HepG2 (cell line): ENCODE results near the gene CTXN1. TPM values are rescaled to one million over a fixed set of nuclear protein-coding genes. Genes with fewer than 3 reads are reported as not detected.

Experiments
- CEBPZ ChIP-seq: IDR thresholded peaks from 2 replicates; pipeline ENCODE4 v1.6.1; 2012; ENCODE audit warnings: low read length, improper control_type of control experiment
- ERF ChIP-seq: IDR thresholded peaks from 2 replicates; pipeline ENCODE4 v1.6.1; 2018; ENCODE audit warnings: missing biosample characterization, missing genetic modification reagents
- KDM2A ChIP-seq: sonication (generic); formaldehyde crosslinking; IDR thresholded peaks from 2 replicates; pipeline ENCODE4 v1.4.0; 2020; ENCODE audit warnings: low read depth, missing genetic modification reagents, borderline replicate concordance
- KDM5B ChIP-seq: sonication (generic); formaldehyde crosslinking; IDR thresholded peaks from 2 replicates; pipeline ENCODE4 v1.4.0; 2020; ENCODE audit warnings: missing genetic modification reagents, mild to moderate bottlenecking, borderline replicate concordance
- MIER3 ChIP-seq: IDR thresholded peaks from 2 replicates; pipeline ENCODE4 v1.6.1; 2016; ENCODE audit warnings: missing compliant biosample characterization, borderline replicate concordance
- MNT ChIP-seq: fragments of 450-650 bp; IDR thresholded peaks from 2 replicates; pipeline ENCODE4 v1.6.1; 2016
- MXD4 ChIP-seq: IDR thresholded peaks from 2 replicates; pipeline ENCODE4 v1.6.1; 2016; ENCODE audit warnings: mild to moderate bottlenecking, missing biosample characterization, missing genetic modification reagents
- PHF5A ChIP-seq: IDR thresholded peaks from one replicate; pipeline ENCODE4 v1.6.1; 2018; ENCODE audit warnings: low read depth, missing genetic modification reagents; ENCODE audit not compliant: unreplicated experiment
- RARA ChIP-seq: IDR thresholded peaks from 2 replicates; pipeline ENCODE4 v1.6.1; 2016; ENCODE audit warnings: missing genetic modification reagents, missing compliant biosample characterization
- ZFP62 ChIP-seq: sonication (generic); formaldehyde crosslinking; IDR thresholded peaks from 2 replicates; pipeline ENCODE4 v1.4.0; 2020; ENCODE audit warnings: missing genetic modification reagents
- ZFYVE20 ChIP-seq: sonication (generic); formaldehyde crosslinking; IDR thresholded peaks from 2 replicates; pipeline ENCODE4 v1.8.0; 2023; ENCODE audit warnings: low read depth, mild to moderate bottlenecking, moderate library complexity, missing genetic modification reagents, borderline replicate concordance
- ZNF317 ChIP-seq: sonication (generic); formaldehyde crosslinking; IDR thresholded peaks from 2 replicates; pipeline ENCODE4 v1.5.0; 2020; ENCODE audit warnings: mild to moderate bottlenecking, missing genetic modification reagents
- ZNF382 ChIP-seq: sonication (generic); formaldehyde crosslinking; IDR thresholded peaks from 2 replicates; pipeline ENCODE4 v1.5.0; 2020; ENCODE audit warnings: missing genetic modification reagents, mild to moderate bottlenecking, borderline replicate concordance
- ZNF629 ChIP-seq: sonication (generic); formaldehyde crosslinking; conservative IDR thresholded peaks from 2 replicates; pipeline ENCODE4 v1.5.0; 2020; ENCODE audit warnings: missing genetic modification reagents
- ZSCAN30 ChIP-seq: sonication (generic); formaldehyde crosslinking; IDR thresholded peaks from 2 replicates; pipeline ENCODE4 v1.5.0; 2020; ENCODE audit warnings: mild to moderate bottlenecking, missing genetic modification reagents
- polyA plus RNA-seq, 8 experiments: library from polyadenylated mRNA; depleted of rRNA in 3 of 8; stranded (reverse) in 7 of 8; unstranded in 1 of 8; fragments of >200 nt; fragmentation: Illumina TruSeq in 4 of 8; extraction: Trizol in 4 of 8; gene quantifications; 2 replicates each; pipeline versions ENCODE4 v1.2.1 to v1.2.3, GENCODE V29; 2011 to 2016; ENCODE audit warnings: low read depth in 4 of 8, missing spikeins in 1 of 8, mixed read lengths in 1 of 8; ENCODE audit not compliant: insufficient read depth in 1 of 8
- total RNA-seq, 5 experiments: library from RNA; depleted of rRNA; stranded (reverse); fragments of >200 nt; fragmentation: Illumina TruSeq; extraction: Trizol; gene quantifications; 2 replicates each; pipeline ENCODE4 v1.2.3, GENCODE V29; 2016; ENCODE audit warnings: low read depth in 1 of 5
- TF ChIP-seq, protein P1 (sequence below): sonication (generic); formaldehyde crosslinking; IDR thresholded peaks from 2 replicates; pipeline ENCODE4 v1.8.0; 2022; ENCODE audit warnings: mild to moderate bottlenecking, missing genetic modification reagents, moderate library complexity
- TF ChIP-seq, protein P2 (sequence below): sonication (generic); formaldehyde crosslinking; conservative IDR thresholded peaks from 2 replicates; pipeline ENCODE4 v1.4.0; 2020; ENCODE audit warnings: missing genetic modification reagents
- TF ChIP-seq, protein P3 (sequence below): IDR thresholded peaks from 2 replicates; pipeline ENCODE4 v1.6.1; 2016

Gene CTXN1
- total and polyA plus RNA-seq, 2 of the 13 experiments (the other 11 are each of a cell fraction or from before 2014, with no cell fraction given): 0.11 TPM; not detected in 1

DNA sequence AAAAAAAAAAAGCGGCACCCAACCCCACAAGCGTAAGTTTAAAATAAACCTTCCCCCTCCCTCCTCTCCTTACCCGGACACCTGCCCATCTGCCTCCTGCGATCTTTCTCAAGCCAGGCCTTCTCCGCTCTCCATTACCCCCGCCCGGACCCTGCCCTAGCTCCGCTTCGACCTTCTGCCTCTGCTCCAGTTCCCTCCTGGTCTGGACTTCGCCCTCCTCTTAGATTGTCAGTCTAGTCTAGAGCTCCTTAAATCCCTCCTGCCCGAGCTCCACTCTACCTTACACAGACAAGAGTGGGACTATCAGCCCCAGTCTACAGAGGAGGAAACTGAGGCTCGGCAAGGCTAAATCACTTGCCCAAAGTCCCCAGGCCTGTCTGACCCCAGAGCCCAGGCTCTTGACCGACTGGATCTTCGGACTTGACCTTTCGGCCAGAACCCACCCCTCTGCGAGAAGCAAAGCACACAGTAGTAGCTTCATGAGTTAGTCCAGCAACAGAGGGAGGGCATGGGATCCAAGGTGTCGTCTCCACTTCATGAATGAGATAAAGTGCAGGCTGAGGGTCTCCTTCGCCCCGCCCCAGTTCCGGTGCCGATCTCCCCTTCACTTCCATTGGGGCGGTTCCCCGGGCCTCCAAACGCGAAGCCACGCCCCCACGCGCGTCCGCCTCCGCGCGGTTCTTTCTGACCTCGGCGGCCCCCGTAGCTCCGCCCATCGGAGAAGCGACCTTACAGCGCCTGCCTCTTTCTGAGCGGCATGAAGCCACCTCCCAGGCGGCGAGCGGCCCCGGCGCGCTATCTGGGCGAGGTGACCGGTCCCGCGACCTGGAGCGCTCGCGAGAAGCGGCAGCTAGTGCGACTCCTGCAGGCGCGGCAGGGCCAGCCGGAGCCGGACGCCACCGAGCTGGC lies 6.1 kb downstream of the CTXN1 start, which contains the start of gene SNAPC2 (continued):
- TF ChIP-seq, protein P1, sequence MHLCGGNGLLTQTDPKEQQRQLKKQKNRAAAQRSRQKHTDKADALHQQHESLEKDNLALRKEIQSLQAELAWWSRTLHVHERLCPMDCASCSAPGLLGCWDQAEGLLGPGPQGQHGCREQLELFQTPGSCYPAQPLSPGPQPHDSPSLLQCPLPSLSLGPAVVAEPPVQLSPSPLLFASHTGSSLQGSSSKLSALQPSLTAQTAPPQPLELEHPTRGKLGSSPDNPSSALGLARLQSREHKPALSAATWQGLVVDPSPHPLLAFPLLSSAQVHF (CRISPR knock-in tag): no peak
- TF ChIP-seq MNT: peak; percentile 9; the same call in 1 of the 2 replicates
- TF ChIP-seq ERF (CRISPR knock-in tag): peak; percentile 44; the same call in 1 of the 2 replicates
- TF ChIP-seq KDM2A: peak; percentile 75; the same call in 1 of the 2 replicates
- TF ChIP-seq CEBPZ: no peak
- peak; percentile 57 for TF ChIP-seq MXD4 (CRISPR knock-in tag)
- TF ChIP-seq, protein P2, sequence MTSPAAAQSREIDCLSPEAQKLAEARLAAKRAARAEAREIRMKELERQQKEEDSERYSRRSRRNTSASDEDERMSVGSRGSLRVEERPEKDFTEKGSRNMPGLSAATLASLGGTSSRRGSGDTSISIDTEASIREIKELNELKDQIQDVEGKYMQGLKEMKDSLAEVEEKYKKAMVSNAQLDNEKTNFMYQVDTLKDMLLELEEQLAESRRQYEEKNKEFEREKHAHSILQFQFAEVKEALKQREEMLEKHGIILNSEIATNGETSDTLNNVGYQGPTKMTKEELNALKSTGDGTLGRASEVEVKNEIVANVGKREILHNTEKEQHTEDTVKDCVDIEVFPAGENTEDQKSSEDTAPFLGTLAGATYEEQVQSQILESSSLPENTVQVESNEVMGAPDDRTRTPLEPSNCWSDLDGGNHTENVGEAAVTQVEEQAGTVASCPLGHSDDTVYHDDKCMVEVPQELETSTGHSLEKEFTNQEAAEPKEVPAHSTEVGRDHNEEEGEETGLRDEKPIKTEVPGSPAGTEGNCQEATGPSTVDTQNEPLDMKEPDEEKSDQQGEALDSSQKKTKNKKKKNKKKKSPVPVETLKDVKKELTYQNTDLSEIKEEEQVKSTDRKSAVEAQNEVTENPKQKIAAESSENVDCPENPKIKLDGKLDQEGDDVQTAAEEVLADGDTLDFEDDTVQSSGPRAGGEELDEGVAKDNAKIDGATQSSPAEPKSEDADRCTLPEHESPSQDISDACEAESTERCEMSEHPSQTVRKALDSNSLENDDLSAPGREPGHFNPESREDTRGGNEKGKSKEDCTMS (CRISPR knock-in tag): no peak
- no peak for TF ChIP-seq ZNF382 (CRISPR knock-in tag)
- TF ChIP-seq KDM5B (CRISPR knock-in tag): peak; percentile 45; the same call in 1 of the 2 replicates
- TF ChIP-seq PHF5A (CRISPR knock-in tag): peak; percentile 71
- TF ChIP-seq ZFP62: no peak
- TF ChIP-seq ZFYVE20 (CRISPR knock-in tag): no peak
- peak; percentile 65 for TF ChIP-seq MIER3 (CRISPR knock-in tag)
- no peak for TF ChIP-seq ZNF317 (CRISPR knock-in tag)
- TF ChIP-seq RARA (CRISPR knock-in tag): no peak; the same call in 1 of the 2 replicates
- TF ChIP-seq, protein P3, sequence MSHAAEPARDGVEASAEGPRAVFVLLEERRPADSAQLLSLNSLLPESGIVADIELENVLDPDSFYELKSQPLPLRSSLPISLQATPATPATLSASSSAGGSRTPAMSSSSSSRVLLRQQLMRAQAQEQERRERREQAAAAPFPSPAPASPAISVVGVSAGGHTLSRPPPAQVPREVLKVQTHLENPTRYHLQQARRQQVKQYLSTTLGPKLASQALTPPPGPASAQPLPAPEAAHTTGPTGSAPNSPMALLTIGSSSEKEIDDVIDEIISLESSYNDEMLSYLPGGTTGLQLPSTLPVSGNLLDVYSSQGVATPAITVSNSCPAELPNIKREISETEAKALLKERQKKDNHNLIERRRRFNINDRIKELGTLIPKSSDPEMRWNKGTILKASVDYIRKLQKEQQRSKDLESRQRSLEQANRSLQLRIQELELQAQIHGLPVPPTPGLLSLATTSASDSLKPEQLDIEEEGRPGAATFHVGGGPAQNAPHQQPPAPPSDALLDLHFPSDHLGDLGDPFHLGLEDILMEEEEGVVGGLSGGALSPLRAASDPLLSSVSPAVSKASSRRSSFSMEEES (CRISPR knock-in tag): peak; percentile 14; the same call in 1 of the 2 replicates
- TF ChIP-seq ZNF629 (CRISPR knock-in tag): peak; percentile 83
- TF ChIP-seq ZSCAN30: no peak
